Brain pericyte (primary cell): ENCODE measurements around the gene SLC25A42.
"Not testable (repeated sequence)": the region's sequence is repeated elsewhere in the genome, so short reads cannot be mapped to it uniquely, and the experiment has no call there.

ENCODE experiments used
- DNase-seq: peaks from one replicate; pipeline ENCODE4 v3.0.0-alpha.2; 2012; ENCODE audit warnings: low read depth, low spot score

SLC25A42 gene, protein sequence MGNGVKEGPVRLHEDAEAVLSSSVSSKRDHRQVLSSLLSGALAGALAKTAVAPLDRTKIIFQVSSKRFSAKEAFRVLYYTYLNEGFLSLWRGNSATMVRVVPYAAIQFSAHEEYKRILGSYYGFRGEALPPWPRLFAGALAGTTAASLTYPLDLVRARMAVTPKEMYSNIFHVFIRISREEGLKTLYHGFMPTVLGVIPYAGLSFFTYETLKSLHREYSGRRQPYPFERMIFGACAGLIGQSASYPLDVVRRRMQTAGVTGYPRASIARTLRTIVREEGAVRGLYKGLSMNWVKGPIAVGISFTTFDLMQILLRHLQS

GRCh38 chr19:19063183-19064097, at the start of gene SLC25A42:
TSS of gene SLC25A42 (plus strand) at chr19:19063994. CDS start at chr19:19096125, 32,131 bp downstream.
- peak; percentile 99 for DNase-seq

GRCh38 chr19:19021115-19021514, 42.7 kb upstream of the SLC25A42 start:
- DNase-seq: no peak

- DNase-seq: no peak
These were observed 41.3 kb upstream of the SLC25A42 start for GRCh38 chr19:19022380-19022961.

DNA sequence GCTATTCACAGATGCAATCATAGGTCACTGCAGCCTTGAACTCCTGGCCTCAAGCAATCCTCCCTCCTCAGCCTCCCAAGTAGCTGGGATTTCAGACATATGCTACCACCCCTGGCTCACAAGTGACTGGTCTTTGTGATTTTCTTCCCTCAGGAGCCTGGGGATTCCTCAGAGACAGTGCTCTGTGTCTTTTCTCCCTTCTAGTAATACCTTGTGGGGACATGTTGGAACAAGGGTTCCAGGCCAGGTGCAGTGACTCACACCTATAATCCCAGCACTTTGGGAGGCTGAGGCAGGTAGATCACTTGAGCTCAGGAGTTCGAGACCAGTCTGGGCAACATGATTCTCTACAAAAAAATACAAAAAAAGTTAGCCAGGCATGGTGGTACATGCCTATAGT, 40.4 kb upstream of the SLC25A42 start:
- not testable (repeated sequence) for DNase-seq

DNA sequence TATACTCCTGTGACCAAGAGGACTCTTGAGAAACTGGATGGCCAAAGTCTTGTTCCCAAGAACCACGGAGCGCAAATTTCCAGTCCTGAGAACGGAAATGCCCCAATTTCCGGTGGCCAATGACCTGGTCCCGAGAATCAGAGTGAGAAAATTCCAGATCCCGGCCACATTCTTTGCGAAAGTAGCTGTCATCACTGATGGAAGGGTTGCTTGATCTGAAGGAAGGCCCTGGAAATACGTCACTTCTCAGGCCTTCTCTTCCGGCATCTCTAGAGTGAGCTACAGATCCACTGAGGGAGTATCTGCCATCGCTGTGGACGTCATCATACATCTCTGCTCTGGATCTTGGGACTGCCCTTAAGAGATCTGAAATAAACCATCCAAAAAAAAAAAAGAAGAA, 37.9 kb upstream of the SLC25A42 start:
- no peak for DNase-seq

DNA sequence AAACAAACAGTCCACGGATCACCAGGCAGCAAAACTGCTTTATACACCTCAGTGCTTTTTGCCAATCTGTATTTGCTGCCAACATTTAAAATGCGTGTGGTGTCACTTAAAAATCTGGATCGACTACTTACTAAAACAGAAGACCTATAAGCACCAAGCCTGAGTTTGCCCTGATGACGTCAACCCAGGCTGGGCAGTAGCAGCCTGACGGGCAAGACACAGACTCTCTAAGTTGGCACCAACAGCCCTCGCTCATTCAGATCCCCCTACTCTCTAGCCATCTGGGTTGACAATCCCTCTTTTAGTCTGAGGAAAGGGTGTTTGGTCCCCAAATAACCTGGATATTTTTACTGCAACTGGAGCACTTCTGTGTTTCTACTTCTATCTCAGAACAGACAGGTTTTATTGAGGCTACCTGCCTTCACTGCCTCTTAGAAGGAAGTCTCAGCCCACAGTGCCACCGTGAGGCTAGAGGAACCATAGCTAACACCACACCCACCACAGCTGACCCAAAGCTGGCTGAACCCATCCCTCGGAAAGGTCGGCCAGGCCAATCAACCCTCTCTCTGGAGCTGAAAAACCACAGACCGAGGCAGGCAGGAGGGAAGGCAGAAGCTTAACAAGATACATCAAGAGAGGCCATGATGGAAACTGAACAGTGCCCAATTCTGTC, 37.4 kb upstream of the SLC25A42 start:
- no peak for DNase-seq

- no peak for DNase-seq
These were observed 36.6 kb upstream of the SLC25A42 start for GRCh38 chr19:19027228-19027627.

DNA sequence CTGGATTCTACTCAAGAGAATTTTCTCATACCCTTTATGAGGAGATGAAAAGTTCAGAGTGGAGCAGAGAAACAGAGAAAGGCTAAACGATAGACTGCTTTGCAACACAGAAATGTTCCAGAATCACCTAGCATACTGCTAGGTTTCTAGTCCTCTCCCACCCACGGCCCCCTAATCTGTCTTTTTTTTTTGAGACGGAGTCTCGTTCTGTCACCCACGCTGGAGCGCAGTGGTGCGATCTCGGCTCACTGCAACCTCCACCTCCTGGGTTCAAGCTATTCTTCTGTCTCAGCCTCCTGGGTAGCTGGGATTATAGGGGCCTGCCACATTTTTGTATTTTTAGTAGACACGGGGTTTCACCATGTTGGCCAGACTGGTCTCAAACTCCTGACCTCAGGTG, 35.3 kb upstream of the SLC25A42 start:
- DNase-seq: no peak

DNA sequence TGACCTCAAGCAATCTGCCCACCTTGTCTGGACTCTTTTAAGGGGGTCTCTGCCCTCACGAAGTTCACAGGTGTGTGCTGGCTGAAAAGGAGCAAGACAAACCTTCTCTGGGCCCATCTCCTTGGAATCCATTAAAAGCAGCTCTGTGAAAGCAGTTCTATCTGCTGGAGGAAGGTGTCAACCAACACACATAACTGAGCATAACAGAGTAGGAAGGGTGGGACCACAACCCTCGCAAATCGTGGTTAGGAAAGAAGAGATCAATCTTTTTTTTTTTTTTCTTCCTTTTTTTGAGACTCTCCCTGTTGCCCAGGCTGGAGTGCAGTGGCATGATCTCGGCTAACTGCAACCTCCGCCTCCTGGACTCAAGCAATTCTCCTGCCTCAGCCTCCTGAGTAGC, 31.9 kb upstream of the SLC25A42 start:
- DNase-seq: no peak

GRCh38 chr19:19032420-19033175, 31.2 kb upstream of the SLC25A42 start:
- DNase-seq: peak; percentile 66

- no peak for DNase-seq
These were observed 30.7 kb upstream of the SLC25A42 start for GRCh38 chr19:19033176-19033425.

DNA sequence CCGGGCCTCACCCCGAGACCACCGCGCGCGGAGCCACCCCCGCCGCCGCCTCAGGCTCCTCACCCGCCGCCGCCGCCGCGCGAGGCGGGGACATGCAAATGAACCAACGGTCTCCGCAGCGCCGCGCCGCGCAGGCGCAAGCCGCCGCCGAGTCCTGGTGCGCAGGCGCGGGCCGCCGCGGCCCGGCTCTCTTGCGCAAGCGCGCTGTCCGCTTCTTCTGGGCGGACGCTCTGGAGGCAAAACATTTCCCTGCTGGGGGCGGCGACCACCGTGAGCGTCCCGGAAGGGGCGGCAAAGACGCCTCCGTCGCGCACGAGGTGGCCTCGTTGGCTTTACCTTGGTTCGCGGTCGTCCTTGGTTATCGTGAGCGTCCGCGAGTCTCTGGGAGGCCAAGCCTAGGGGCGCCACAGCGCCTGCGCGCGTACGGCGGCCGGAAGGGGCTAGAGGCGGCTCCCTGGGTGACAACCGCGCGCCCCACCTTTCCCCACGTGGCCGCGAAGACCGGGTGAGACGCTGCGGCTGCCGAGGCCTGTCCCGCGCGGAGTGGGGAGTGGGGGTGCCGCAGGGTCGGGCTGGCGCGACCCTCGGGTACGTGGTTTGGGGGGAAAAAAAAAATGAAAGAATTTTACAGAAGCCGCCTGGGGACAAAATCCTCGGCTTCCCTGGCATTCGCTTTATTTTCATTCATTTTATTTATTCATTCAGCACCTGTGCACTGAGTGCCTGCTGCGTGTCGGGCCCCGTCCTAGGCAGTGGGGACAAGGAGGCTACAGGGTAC, 30.2 kb upstream of the SLC25A42 start, which contains the start of the genes ARMC6 and SUGP2:
Gene ARMC6 (plus strand): TSS at position 178 of the 778 bp plus-strand sequence. CDS start 607 bp downstream, outside the sequence.
Gene SUGP2 (minus strand): TSS at position 92 of the 778 bp plus-strand sequence. CDS start 2,446 bp downstream, outside the sequence.
- DNase-seq: peak; percentile 60

- DNase-seq: no peak
These were observed 29.6 kb upstream of the SLC25A42 start for GRCh38 chr19:19034204-19034624.

DNA sequence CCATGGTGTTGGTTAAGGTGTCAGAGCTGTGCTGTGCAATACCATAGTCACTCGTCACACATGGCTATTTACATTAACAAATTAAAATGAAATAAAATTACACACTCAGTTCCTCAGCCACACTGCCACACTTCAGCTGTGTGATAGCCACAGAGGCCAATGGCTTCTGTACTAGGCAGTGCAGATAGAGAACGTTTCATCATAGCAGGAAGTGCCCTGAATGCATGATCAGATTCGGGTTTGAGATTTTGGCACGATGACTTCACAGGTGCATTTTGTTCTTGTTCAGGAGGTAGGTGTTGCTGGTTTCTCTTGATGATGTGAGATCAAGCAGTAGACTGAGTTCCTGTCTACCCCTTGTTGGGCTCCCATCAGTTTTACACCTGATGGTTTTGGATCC, 23.9 kb upstream of the SLC25A42 start:
- no peak for DNase-seq

DNA sequence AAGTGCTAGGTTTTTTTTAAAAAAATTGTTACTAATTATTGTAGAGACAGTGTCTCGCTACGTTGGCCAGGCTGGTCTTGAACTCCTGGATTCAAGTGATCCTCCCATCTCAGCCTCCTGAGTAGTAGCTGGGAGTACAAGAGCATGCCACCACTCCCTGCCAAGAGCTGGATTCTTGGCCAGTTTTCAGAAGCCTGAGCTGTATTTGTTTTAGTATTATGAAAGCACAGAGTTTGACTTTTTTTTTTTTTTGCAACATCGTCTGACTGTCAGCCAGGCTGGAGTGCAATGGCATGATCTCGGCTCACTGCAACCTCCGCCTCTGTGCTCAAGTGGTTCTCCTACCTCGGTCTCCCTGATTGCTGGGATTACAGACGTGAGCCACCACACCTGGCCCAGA, 23.4 kb upstream of the SLC25A42 start:
- DNase-seq: no peak

GRCh38 chr19:19042732-19043280, 21.0 kb upstream of the SLC25A42 start:
- no peak for DNase-seq

DNA sequence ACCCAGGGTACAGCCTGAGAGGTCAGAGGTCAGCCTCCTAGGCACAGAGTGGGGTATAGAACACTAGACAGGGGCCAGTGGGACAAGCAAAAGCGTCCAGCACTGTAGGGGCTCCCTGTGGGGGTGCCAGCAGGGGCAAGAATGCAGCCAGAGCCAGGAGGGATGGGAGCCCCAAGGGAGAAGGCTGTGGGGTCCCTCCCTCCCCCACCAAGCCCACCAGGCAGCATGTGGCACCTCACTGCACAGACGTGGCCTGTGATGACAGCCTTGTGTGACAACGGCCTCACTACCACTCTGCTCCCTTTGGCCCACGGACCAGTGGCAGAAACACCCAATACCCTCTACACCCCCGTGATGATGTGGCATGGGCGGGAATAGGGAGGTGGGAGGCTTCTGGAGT, 20.3 kb upstream of the SLC25A42 start:
- DNase-seq: no peak

DNA sequence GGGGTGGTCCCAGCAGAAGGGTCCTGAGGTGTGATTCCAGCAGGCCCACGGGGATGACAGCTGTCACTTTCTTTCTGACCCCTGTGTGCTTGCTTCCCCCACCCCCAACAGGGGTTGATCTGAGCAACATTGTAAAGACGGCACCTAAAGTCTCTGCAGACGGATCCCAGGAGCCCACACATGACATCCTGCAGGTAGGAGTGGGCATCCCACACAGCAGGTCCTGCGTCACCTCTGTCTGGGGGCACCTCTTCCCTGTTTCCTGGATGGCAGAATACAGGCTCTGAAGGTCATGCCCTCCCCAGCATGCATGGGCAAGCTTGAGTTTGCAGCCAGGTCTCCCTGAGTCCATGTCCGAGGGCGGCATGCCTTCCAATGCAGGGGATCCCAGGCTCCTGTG, 19.9 kb upstream of the SLC25A42 start:
- no peak for DNase-seq

- DNase-seq: no peak
These were observed 14.4 kb upstream of the SLC25A42 start for GRCh38 chr19:19049406-19049805.

GRCh38 chr19:19050104-19050503, 13.7 kb upstream of the SLC25A42 start:
- no peak for DNase-seq
